ENCODE results near the gene GRM4.

DNA sequence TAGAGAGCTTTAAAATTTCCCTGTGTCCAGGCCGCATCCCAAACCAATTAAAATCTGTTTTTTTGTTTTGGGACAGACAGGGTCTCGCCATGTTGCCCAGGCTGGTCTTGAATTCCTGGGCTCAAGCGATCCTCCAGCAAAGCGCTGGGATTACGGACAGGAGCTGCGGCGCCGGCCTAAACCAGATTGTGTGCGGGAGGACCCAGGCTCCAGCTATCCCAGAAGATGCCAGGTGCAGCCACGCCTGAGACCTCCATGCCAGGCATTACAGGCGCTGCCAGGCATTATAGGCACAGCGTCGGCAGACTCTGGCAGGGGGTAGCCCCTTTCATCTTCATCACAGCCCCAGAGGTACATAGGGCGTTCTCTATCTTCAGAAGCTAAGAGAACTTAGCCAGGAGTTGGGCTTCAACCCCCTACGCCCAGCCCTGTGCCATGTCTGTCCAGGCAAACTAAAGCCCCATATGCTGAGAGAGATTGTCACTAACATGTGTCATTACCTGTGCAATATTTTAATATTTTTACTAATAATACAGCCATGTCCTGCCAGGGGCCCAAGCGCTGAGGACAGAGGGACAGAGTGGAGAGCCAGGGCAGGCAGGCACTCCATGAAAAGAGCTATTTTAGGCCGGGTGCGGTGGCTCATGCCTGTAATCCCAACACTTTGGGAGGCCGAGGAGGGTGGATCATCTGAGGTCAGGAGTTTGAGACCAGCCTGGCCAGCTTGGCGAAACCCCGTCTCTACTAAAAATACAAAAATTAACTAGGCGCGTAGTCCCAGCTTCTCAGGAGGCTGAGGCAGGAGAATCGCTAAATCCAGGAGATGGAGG, 9.8 kb upstream of the GRM4 start:
- TF ChIP-seq, protein P1, sequence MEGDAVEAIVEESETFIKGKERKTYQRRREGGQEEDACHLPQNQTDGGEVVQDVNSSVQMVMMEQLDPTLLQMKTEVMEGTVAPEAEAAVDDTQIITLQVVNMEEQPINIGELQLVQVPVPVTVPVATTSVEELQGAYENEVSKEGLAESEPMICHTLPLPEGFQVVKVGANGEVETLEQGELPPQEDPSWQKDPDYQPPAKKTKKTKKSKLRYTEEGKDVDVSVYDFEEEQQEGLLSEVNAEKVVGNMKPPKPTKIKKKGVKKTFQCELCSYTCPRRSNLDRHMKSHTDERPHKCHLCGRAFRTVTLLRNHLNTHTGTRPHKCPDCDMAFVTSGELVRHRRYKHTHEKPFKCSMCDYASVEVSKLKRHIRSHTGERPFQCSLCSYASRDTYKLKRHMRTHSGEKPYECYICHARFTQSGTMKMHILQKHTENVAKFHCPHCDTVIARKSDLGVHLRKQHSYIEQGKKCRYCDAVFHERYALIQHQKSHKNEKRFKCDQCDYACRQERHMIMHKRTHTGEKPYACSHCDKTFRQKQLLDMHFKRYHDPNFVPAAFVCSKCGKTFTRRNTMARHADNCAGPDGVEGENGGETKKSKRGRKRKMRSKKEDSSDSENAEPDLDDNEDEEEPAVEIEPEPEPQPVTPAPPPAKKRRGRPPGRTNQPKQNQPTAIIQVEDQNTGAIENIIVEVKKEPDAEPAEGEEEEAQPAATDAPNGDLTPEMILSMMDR (IDR thresholded peaks at IDR 0.05 in 2 of 3, conservative IDR thresholded peaks at IDR 0.05 in 1 of 3; ENCODE audit: insufficient read depth in 2 of 3, low read depth in 1 of 3, low read length in 3 of 3): no peak
- TF ChIP-seq, protein P2, sequence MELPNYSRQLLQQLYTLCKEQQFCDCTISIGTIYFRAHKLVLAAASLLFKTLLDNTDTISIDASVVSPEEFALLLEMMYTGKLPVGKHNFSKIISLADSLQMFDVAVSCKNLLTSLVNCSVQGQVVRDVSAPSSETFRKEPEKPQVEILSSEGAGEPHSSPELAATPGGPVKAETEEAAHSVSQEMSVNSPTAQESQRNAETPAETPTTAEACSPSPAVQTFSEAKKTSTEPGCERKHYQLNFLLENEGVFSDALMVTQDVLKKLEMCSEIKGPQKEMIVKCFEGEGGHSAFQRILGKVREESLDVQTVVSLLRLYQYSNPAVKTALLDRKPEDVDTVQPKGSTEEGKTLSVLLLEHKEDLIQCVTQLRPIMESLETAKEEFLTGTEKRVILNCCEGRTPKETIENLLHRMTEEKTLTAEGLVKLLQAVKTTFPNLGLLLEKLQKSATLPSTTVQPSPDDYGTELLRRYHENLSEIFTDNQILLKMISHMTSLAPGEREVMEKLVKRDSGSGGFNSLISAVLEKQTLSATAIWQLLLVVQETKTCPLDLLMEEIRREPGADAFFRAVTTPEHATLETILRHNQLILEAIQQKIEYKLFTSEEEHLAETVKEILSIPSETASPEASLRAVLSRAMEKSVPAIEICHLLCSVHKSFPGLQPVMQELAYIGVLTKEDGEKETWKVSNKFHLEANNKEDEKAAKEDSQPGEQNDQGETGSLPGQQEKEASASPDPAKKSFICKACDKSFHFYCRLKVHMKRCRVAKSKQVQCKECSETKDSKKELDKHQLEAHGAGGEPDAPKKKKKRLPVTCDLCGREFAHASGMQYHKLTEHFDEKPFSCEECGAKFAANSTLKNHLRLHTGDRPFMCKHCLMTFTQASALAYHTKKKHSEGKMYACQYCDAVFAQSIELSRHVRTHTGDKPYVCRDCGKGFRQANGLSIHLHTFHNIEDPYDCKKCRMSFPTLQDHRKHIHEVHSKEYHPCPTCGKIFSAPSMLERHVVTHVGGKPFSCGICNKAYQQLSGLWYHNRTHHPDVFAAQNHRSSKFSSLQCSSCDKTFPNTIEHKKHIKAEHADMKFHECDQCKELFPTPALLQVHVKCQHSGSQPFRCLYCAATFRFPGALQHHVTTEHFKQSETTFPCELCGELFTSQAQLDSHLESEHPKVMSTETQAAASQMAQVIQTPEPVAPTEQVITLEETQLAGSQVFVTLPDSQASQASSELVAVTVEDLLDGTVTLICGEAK (IDR thresholded peaks at IDR 0.05): no peak
- TF ChIP-seq, protein P2 (CRISPR knock-in tag; IDR thresholded peaks at IDR 0.05): no peak
- TF ChIP-seq, protein P3, sequence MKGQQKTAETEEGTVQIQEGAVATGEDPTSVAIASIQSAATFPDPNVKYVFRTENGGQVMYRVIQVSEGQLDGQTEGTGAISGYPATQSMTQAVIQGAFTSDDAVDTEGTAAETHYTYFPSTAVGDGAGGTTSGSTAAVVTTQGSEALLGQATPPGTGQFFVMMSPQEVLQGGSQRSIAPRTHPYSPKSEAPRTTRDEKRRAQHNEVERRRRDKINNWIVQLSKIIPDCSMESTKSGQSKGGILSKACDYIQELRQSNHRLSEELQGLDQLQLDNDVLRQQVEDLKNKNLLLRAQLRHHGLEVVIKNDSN (CRISPR knock-in tag; IDR thresholded peaks at IDR 0.05): no peak
- no peak for TF ChIP-seq EZH2 (IDR thresholded peaks at IDR 0.05; ENCODE audit: borderline replicate concordance, low read depth, low read length)
- TF ChIP-seq NFXL1 (CRISPR knock-in tag; IDR thresholded peaks at IDR 0.05): no peak
- TF ChIP-seq YBX1 (IDR thresholded peaks at IDR 0.05): no peak
- TF ChIP-seq ETS2 (tag; IDR thresholded peaks at IDR 0.05; ENCODE audit: borderline replicate concordance, poor library complexity, severe bottlenecking): no peak
- no peak for TF ChIP-seq NR3C1 (CRISPR knock-in tag; IDR thresholded peaks at IDR 0.05)
- no peak for TF ChIP-seq MEF2A (IDR thresholded peaks at IDR 0.05; ENCODE audit: control insufficient read depth, low read depth, low read length)
- TF ChIP-seq EP300 (IDR thresholded peaks at IDR 0.05; ENCODE audit: low read length): no peak
- TF ChIP-seq, protein P4, sequence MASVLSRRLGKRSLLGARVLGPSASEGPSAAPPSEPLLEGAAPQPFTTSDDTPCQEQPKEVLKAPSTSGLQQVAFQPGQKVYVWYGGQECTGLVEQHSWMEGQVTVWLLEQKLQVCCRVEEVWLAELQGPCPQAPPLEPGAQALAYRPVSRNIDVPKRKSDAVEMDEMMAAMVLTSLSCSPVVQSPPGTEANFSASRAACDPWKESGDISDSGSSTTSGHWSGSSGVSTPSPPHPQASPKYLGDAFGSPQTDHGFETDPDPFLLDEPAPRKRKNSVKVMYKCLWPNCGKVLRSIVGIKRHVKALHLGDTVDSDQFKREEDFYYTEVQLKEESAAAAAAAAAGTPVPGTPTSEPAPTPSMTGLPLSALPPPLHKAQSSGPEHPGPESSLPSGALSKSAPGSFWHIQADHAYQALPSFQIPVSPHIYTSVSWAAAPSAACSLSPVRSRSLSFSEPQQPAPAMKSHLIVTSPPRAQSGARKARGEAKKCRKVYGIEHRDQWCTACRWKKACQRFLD (CRISPR knock-in tag; IDR thresholded peaks at IDR 0.05): no peak
- no peak for TF ChIP-seq ZBTB7A (IDR thresholded peaks at IDR 0.05; ENCODE audit: borderline replicate concordance, control insufficient read depth, low read depth, low read length)
